Inferior parietal cortex (tissue), 1 donor: ENCODE measurements around the gene TOGARAM1.
A peak's percentile ranks its signal among the peaks of the same experiment; 100 is the strongest.

Source experiments
- DNase-seq: peaks from one replicate; pipeline ENCODE4 v3.0.0-alpha.2; 2016; ENCODE audit errors: extremely low spot score

The TOGARAM1 gene, protein sequence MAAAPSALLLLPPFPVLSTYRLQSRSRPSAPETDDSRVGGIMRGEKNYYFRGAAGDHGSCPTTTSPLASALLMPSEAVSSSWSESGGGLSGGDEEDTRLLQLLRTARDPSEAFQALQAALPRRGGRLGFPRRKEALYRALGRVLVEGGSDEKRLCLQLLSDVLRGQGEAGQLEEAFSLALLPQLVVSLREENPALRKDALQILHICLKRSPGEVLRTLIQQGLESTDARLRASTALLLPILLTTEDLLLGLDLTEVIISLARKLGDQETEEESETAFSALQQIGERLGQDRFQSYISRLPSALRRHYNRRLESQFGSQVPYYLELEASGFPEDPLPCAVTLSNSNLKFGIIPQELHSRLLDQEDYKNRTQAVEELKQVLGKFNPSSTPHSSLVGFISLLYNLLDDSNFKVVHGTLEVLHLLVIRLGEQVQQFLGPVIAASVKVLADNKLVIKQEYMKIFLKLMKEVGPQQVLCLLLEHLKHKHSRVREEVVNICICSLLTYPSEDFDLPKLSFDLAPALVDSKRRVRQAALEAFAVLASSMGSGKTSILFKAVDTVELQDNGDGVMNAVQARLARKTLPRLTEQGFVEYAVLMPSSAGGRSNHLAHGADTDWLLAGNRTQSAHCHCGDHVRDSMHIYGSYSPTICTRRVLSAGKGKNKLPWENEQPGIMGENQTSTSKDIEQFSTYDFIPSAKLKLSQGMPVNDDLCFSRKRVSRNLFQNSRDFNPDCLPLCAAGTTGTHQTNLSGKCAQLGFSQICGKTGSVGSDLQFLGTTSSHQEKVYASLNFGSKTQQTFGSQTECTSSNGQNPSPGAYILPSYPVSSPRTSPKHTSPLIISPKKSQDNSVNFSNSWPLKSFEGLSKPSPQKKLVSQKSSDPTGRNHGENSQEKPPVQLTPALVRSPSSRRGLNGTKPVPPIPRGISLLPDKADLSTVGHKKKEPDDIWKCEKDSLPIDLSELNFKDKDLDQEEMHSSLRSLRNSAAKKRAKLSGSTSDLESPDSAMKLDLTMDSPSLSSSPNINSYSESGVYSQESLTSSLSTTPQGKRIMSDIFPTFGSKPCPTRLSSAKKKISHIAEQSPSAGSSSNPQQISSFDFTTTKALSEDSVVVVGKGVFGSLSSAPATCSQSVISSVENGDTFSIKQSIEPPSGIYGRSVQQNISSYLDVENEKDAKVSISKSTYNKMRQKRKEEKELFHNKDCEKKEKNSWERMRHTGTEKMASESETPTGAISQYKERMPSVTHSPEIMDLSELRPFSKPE (N-terminal part only)

DNA sequence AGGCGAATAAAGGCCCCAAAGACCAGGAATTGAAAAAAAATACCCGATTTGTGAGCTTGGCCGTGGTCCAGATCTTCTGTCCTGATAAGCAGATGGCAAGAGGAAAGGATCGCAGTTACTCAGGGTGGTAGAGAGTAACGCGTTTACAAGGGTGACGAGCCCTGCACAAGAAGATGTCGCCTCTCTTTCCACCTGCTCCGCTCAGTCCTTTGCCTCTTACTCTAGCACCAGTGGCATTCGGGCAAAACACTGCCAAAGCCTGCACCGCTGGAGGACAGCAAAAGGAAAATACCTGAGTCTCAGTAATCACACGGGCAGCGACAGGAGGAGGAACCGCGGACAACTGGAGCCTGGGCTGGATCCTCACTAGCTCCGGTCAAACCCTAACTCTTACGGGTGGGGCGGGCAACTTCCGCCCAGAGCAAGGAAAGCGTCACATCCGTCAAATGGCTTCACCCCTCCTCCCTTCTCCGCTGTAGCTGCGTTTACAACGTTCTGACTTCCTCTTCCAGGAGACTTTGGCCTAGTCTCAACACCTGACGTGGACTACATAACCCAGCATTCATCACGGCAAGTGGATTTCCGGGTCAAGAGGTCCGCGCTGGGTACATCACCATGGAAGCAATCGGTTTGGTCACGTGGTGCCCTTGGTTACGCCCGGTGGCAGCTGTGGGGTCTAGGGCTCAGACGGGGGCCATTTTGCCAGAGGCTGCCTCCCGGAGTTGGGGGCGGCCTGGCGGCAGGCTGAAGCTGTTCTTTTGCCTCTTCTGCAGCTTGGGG lies at the start of gene TOGARAM1, which contains the start of gene KLHL28:
Gene TOGARAM1, plus strand, starts transcription at position 637 of the 780 bp plus-strand sequence. CDS start 232 bp downstream, outside the sequence.
Gene KLHL28, minus strand, starts transcription at position 394 of the 780 bp plus-strand sequence. CDS start 16,019 bp downstream, outside the sequence.
- peak; percentile 100 for DNase-seq

- no peak for DNase-seq
These were observed 47.1 kb upstream of the TOGARAM1 start for GRCh38 chr14:44914849-44915248.

GRCh38 chr14:44928793-44929192 lies 33.2 kb upstream of the TOGARAM1 start:
- no peak for DNase-seq

DNA sequence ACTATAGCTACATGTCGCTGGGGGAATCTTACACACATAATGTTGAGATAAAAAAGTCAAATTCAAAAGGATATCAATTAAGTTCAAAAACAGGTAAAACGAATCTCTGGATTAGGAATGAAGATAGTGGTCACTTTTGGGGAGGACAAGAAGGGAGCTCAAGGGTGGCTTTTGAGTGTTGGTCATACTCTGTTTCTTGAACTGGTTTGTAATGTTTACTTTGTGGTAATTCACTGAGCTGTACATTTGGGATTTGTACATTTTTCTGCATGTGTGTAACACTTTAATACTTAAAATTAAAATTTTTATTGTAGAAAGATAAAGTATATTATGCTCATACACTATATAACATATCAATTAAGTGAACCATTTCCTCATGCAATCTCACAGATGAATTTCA lies 26.8 kb upstream of the TOGARAM1 start:
- DNase-seq = no peak

GRCh38 chr14:44937547-44937946 lies 24.4 kb upstream of the TOGARAM1 start:
- DNase-seq = no peak

DNA sequence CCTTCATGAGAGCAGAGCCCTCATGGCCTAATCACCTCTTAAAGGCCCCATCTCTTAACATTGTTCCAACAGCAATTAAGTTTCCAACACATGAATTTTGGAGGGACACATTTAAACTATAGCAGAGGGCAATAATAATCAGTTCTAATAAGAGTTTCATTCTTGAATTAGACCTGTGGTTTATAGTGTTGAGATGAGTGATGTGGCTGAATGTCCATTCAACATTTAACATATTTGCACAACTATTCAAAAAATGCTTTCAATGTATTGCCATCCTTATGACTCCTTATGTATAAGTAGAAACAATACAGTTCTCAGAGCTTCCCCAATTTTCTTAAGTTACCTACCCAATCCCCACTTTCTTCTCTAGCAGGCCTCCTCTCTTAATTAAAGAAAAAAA lies 21.8 kb upstream of the TOGARAM1 start:
- DNase-seq = no peak

DNA sequence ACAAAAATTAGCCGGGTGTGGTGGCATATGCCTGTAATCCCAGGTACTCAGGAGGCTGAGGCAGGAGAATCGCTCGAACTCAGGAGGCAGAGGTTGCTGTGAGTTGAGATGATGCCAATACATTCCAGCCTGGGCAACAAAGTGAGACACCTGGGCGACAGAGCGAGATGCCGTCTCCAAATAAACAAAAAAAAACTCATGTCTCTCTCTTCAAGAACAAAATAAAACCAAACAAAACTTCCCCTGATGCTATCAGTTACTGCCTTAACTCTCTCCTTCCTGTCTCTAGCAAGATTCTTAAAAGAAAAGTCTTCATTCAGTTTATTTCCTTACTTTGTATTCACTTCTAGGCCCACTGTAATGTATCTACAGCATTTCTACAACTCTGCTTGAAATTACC lies 21.0 kb upstream of the TOGARAM1 start:
- DNase-seq = no peak

DNA sequence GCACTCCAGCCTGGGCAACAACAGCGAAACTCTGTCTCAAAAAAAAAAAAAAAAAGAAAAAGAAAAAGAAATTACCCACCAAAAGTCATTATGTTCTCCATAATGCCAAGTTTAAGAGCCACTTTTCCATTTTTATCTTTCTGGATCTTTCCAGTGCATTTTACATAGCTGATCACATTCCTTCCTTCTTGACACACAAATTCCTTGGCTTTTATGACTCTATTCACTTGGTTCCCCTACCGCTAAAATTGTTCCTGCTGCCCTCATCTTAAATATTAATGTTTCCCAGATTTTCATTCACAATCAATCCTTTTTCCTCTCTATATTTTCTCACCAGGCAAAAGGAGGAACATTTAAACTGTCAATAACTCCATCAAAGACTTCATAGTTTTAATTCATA lies 20.4 kb upstream of the TOGARAM1 start:
- no peak for DNase-seq

DNA sequence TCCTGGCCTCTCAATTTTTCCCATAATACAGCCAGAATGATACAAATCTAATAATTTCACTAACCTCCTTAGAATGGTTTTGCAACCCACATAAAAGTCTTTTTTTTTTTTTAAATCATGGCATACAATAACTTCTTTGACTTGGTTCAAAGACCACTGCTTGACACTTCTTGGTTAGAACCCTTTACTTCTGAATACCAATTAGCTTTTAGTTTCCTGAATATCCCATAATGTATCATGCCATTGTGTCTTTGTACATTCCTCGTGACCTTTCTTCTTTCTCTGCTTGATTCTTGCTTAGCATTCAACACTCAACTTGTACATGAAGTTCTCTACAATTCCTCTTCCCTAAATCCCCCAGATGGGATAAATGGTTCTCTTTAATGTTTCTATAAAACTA lies 19.6 kb upstream of the TOGARAM1 start:
- DNase-seq = no peak

DNA sequence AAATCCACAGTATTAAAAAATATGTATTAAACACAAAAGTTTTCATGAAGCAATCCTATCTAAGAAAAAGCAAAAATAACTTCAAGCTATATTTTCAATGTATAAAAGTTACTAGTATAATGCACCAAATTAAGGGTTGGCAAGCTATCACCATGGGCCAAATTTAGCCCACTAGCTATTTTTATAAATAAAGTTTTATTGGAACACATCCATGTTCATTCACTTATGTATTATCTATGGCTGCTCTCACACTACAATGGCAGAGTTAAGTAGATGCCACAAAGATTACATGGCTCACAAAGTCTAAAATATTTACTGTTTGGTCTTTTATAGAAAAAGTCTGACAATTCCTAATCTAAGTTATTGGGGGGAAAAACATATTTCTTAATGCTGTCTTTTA lies 17.9 kb upstream of the TOGARAM1 start:
- DNase-seq = no peak

GRCh38 chr14:44945264-44945663 lies 16.7 kb upstream of the TOGARAM1 start:
- no peak for DNase-seq

GRCh38 chr14:44951051-44951450 lies 10.9 kb upstream of the TOGARAM1 start:
- DNase-seq = no peak

GRCh38 chr14:44952391-44953110 lies 9.4 kb upstream of the TOGARAM1 start:
- DNase-seq = no peak

DNA sequence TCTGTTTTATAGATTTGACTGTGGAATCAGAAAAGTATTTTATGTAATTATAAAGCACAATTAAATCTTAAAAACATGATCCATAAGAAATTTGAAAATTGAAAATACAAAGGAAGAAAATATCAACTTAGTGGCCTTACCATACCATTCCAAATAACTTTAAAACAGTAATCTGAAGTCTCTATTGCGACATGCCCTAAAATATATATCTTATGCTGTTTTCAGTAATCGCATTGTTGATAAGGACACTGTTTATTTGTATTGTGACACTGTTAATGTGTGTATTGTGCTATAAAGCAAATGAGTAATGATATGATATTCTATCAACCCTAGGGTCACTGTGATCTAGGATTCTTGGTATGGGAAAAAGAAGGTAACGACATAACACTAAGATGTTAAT lies 7.2 kb upstream of the TOGARAM1 start:
- DNase-seq = no peak

DNA sequence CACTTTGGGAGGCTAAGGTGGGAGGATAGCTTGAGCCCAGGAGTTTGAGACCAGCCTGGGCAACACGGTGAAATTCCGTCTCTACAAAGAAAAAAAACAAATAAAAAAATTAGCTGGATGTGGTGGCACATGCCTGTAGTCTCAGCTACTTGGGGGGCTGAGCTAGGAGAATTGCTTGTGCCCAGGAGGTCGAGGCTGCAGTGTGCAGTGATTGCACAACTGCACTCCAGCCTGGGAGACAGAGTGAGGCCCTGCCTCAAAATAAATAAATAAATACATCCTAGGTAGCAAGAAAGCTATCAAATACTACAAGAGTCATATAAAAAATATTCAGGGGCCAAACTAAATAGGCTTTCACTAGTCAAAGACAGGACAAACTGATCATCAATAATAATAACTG lies 6.5 kb upstream of the TOGARAM1 start:
- DNase-seq = no peak

DNA sequence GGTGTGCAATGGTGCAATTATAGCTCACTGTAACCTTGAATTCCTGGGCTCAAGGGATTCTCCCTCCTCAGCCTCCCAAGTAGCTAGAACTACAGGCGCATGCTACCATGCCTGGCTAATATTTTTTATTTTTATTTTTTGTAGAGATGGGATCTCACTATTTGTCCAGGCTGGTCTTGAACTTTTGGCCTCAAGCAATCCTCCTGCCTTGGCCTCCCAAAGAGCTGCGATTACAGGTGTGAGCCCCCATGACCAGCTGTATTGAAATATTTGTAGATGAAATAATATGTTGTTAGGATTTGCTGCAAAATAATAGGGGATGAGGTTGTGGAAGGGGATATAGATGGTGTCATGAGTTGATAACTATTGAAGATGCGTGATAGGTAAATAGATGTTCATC lies 5.1 kb upstream of the TOGARAM1 start:
- no peak for DNase-seq

GRCh38 chr14:44959538-44959937 lies 2.5 kb upstream of the TOGARAM1 start:
- no peak for DNase-seq

DNA sequence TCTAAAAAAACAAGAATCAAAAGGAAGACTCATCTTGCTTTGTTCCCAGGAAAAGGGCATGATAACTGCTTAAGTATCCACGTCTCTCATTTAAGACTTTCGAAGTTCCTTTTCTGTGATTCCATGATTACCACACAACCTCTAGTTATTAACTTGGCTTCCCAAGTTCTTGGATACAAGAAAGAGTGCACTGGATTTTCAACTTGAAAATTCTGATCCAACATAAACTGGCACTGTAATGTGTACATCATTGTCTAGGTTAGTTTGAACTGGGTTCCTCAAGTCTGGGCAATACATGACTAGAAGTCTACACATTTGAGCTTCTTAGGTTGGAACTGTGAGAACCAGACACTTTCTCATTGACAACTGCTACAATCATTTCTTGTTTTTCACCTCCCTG lies 1.8 kb upstream of the TOGARAM1 start:
- no peak for DNase-seq

DNA sequence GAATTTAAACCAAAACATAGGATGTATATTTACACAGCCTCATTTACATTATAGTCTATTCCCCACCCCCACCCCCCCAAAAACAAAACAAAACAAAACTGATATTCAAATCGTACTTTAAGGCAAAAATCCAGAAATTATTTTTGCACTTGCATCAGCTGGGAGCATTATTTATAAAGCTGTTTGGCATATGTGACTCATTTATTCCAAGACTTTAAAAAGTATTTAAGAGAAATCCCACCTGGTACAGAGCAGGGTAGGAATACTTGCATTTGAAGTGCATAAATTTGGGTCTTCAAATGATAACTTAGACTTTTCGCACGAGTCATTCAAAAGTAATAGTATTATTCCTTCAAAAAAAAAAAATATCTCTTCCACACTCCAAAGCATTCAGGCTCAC lies 1.3 kb upstream of the TOGARAM1 start:
- DNase-seq = no peak

DNA sequence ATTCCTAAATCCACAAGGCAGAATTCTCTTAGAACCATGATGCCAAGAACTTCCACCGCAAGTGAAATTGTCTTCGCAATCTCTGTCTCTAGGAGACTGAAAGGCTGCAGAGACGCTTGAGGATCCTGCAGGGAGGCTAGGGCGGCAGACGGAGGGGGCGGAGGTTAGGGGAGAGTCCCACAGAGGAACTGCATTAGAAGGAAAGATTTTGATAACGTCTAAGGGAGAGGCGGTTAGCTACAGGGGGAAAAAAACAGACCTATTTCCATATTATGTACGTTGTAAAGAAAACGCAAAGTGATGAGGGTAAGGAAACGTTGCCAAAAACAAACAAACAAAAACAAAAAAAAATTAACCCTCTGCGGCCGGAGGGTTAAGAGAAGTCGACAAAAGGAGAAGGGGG lies 838 bp upstream of the TOGARAM1 start:
- peak; percentile 45 for DNase-seq
